Endothelial cell of umbilical vein (primary cell): ENCODE results near the gene TFCP2. TPM values are rescaled to one million over a fixed set of nuclear protein-coding genes. Genes with fewer than 3 reads are reported as not detected.

Experiments
- BruUV-seq: library from RNA; stranded (reverse); fragments of 400-500 nt; replicated peaks from 2 replicates; lab custom pipeline; 2021; lab: Mats Ljungman, UMichigan
- CTCF ChIA-PET: fragments of 300-600, 350-600 bp; sonication (Branson Sonifier 250); formaldehyde crosslinking; loops from one replicate; lab custom pipeline; 2021; ENCODE audit warnings: antibody characterized with exemption, inconsistent platforms; lab: Charles Lee
- POLR2A ChIA-PET: fragments of 300-600, 350-600 bp; sonication (Branson Sonifier 250); formaldehyde crosslinking; loops from one replicate; lab custom pipeline; 2021; ENCODE audit warnings: antibody characterized with exemption, inconsistent platforms; lab: Charles Lee
- DNase-seq: peaks from one replicate; pipeline ENCODE4 v3.0.0-alpha.2; 2011; ENCODE audit warnings: low read depth, low spot score
- FAIRE-seq: peaks from 2 replicates; lab custom pipeline; 2011; peaks lifted over from hg19 to GRCh38; lab: Jason Lieb, UNC
- H2AFZ ChIP-seq: 2 replicates; pipeline ENCODE4 v1.6.0; 2012; ENCODE audit warnings: low read depth, low read length, control low read depth, inconsistent platforms
- H3K27ac ChIP-seq: 2 replicates; pipeline ENCODE4 v1.5.1; 2011; ENCODE audit warnings: low read depth, mild to moderate bottlenecking, control low read depth, low read length, moderate library complexity; ENCODE audit not compliant: insufficient read depth
- H3K27me3 ChIP-seq, 2 experiments: 2 replicates each; pipeline versions ENCODE4 v1.6.0 to v1.6.1; 2011; ENCODE audit warnings: low read length in 2 of 2, mixed read lengths in 1 of 2; ENCODE audit not compliant: control insufficient read depth in 2 of 2, insufficient read depth in 2 of 2
- H3K36me3 ChIP-seq, 2 experiments: 2 replicates in 1 of 2; 3 replicates in 1 of 2; pipeline ENCODE4 v1.5.1; 2011; ENCODE audit warnings: low read length in 2 of 2, mild to moderate bottlenecking in 1 of 2, moderate library complexity in 1 of 2; ENCODE audit not compliant: control insufficient read depth in 2 of 2, insufficient read depth in 2 of 2; ENCODE audit errors: extremely low read depth in 1 of 2
- H3K4me1 ChIP-seq: 3 replicates; pipeline ENCODE4 v1.5.1; 2011; ENCODE audit warnings: mild to moderate bottlenecking, low read length; ENCODE audit not compliant: control insufficient read depth, insufficient read depth; ENCODE audit errors: extremely low read depth
- H3K4me2 ChIP-seq: 2 replicates; pipeline ENCODE4 v1.6.1; 2011; ENCODE audit warnings: low read length, control low read depth, mixed read lengths; ENCODE audit not compliant: insufficient read depth
- H3K4me3 ChIP-seq, 3 experiments: fragments of 200-600 bp in 1 of 3; sonication (generic), shearing (Covaris generic) in 1 of 3; replicated peaks in 1 of 3; 2 replicates each; pipeline ENCODE4 v1.5.1; 2011 to 2016; ENCODE audit warnings: control low read depth in 3 of 3, low read length in 3 of 3, mild to moderate bottlenecking in 2 of 3, inconsistent platforms in 1 of 3, low read depth in 1 of 3, moderate library complexity in 1 of 3; ENCODE audit not compliant: insufficient read depth in 1 of 3
- H3K79me2 ChIP-seq: 2 replicates; pipeline ENCODE4 v1.6.0; 2012; ENCODE audit warnings: low read length, inconsistent platforms; ENCODE audit not compliant: control insufficient read depth, insufficient read depth
- H3K9ac ChIP-seq: replicated peaks from 2 replicates; pipeline ENCODE3; 2011; ENCODE audit warnings: low read length, control low read depth; ENCODE audit not compliant: insufficient read depth; ENCODE audit errors: extremely low read depth
- H3K9me1 ChIP-seq: replicated peaks from 3 replicates; pipeline ENCODE4 v1.6.0; 2011; ENCODE audit warnings: mild to moderate bottlenecking, low read length; ENCODE audit not compliant: control insufficient read depth, insufficient read depth; ENCODE audit errors: extremely low read depth
- H3K9me3 ChIP-seq: replicated peaks from 2 replicates; pipeline ENCODE4 v1.5.1; 2012; ENCODE audit warnings: low read length, inconsistent platforms; ENCODE audit not compliant: control insufficient read depth, insufficient read depth
- H4K20me1 ChIP-seq: replicated peaks from 2 replicates; pipeline ENCODE3; 2011; ENCODE audit warnings: mild to moderate bottlenecking, low read length; ENCODE audit not compliant: control insufficient read depth, insufficient read depth; ENCODE audit errors: extremely low read depth
- CTCF ChIP-seq, 2 donors: IDR thresholded peaks; 1 replicate in 1 of 2; 2 replicates in 1 of 2; pipeline ENCODE4 v1.5.1; 2011; ENCODE audit warnings: low read length in 2 of 2, mild to moderate bottlenecking in 2 of 2, moderate library complexity in 2 of 2, control low read depth in 1 of 2, inconsistent platforms in 1 of 2, low read depth in 1 of 2; ENCODE audit not compliant: insufficient read depth in 1 of 2; ENCODE audit errors: extremely low read depth in 1 of 2
- EZH2 ChIP-seq: IDR thresholded peaks from 2 replicates; pipeline ENCODE4 v1.6.1; 2012; ENCODE audit warnings: borderline replicate concordance, low read depth, mild to moderate bottlenecking, moderate library complexity, low read length, inconsistent platforms; ENCODE audit not compliant: severe bottlenecking
- FOS ChIP-seq: IDR thresholded peaks from 2 replicates; pipeline ENCODE4 v1.6.1; 2011; ENCODE audit warnings: mild to moderate bottlenecking, low read length, moderate library complexity, borderline replicate concordance; ENCODE audit not compliant: insufficient read depth
- GATA2 ChIP-seq: IDR thresholded peaks from 2 replicates; pipeline ENCODE4 v1.7.0; 2011; ENCODE audit warnings: low read depth, mild to moderate bottlenecking, moderate library complexity, mixed read lengths, low read length; ENCODE audit not compliant: insufficient read length, insufficient read depth
- JUN ChIP-seq: IDR thresholded peaks from 2 replicates; pipeline ENCODE4 v1.6.1; 2011; ENCODE audit warnings: borderline replicate concordance, low read depth; ENCODE audit not compliant: insufficient read length, insufficient read depth
- MAX ChIP-seq: IDR thresholded peaks from 2 replicates; pipeline ENCODE4 v1.6.1; 2011; ENCODE audit not compliant: insufficient read depth, insufficient read length
- MYC ChIP-seq: IDR thresholded peaks from one replicate; pipeline ENCODE4 v1.6.1; 2011; ENCODE audit warnings: mild to moderate bottlenecking, low read depth, low read length
- POLR2A ChIP-seq: IDR thresholded peaks from 2 replicates; pipeline ENCODE4 v1.6.1; 2012; ENCODE audit warnings: low read depth, mild to moderate bottlenecking, control low read depth, low read length
- POLR2AphosphoS5 ChIP-seq: IDR thresholded peaks from 2 replicates; pipeline ENCODE4 v1.6.1; 2012; ENCODE audit warnings: low read depth, mild to moderate bottlenecking, control low read depth, low read length, moderate library complexity; ENCODE audit not compliant: insufficient read depth
- dilution Hi-C: fragments of 300-500 bp; cut with MboI; formaldehyde crosslinking; loops from one replicate; pipeline ENCODE4 v1.15.0; 2019; ENCODE audit warnings: low sequenced_read_pairs; ENCODE audit not compliant: extremely low pct_ligation_motif_present
- intact Hi-C: fragments of 100-400 bp; cut with micrococcal nuclease; formaldehyde crosslinking; loops from one replicate; pipeline ENCODE4 v1.10.0; 2022
- polyA plus RNA-seq, 4 experiments: library from polyadenylated mRNA; depleted of rRNA in 3 of 4; stranded (reverse) in 3 of 4; unstranded in 1 of 4; fragments of >200 nt; gene quantifications; 2 replicates each; pipeline versions ENCODE4 v1.2.1 to v1.2.3, GENCODE V29; 2011 to 2012; ENCODE audit warnings: missing spikeins in 1 of 4
- total RNA-seq: library from RNA; stranded (reverse); gene quantifications from 2 replicates; pipeline ENCODE4 v1.2.3, GENCODE V29; 2021

The TFCP2 gene
- total and polyA plus RNA-seq, 2 donors (not counting 3 experiments of a cell fraction or from before 2014, with no cell fraction given) = 10.2 to 28.6 TPM

GRCh38 chr12:51075390-51075789 lies 97.5 kb downstream of the TFCP2 start:
- FAIRE-seq (no peak), DNase-seq (no peak)
- TF ChIP-seq MAX (no peak), CTCF (IDR thresholded peaks at IDR 0.05; ENCODE audit: extremely low read depth in 1 of 2, insufficient read depth in 1 of 2, low read depth in 1 of 2, low read length in 2 of 2) (no peak), GATA2 (no peak), FOS (no peak), MYC (no peak), JUN (no peak), EZH2 (no peak), POLR2AphosphoS5 (no peak), POLR2A (no peak)
- Histone ChIP-seq H3K9ac (no peak overlapping the region), H3K36me3 (peaks cover under 1 to 8% of the 10 kb centered on the region in 2 experiments), H3K27ac (no peak overlapping the region), H4K20me1 (peaks cover 8% of the 10 kb centered on the region), H3K79me2 (peaks cover 36% of the 10 kb centered on the region), H3K9me3 (no peaks in the 10 kb centered on the region), H3K9me1 (no peaks in the 10 kb centered on the region), H3K4me1 (no peaks in the 10 kb centered on the region), H3K4me2 (no peak overlapping the region), H2AFZ (no peak overlapping the region), H3K4me3 (no peak overlapping the region), H3K27me3 (no peaks in the 10 kb centered on the region)
- dilution Hi-C loops (no loop called here), intact Hi-C loops (no loop called here)
- no TSS peak for BruUV-seq
- ChIA-PET CTCF (interaction anchor here (0.7 to 2.1 kb wide), 3 partner anchors 14 to 265 kb away, joined by 3 to 6 read pairs (median 5); no protein-coding TSS in a partner anchor), POLR2A (no interaction called here)
